Glomerular endothelial cell (primary cell): ENCODE measurements around the gene RPS6KA6. TPM values are rescaled to one million over a fixed set of nuclear protein-coding genes. Genes with fewer than 3 reads are reported as not detected.
"Not testable (repeated sequence)": the region's sequence is repeated elsewhere in the genome, so short reads cannot be mapped to it uniquely, and the experiment has no call there.

ENCODE experiments used
- DNase-seq: peaks from one replicate; pipeline ENCODE4 v3.0.0-alpha.2; 2011; ENCODE audit warnings: low read depth, low spot score; ENCODE audit errors: extremely low read depth
- total RNA-seq: library from RNA; depleted of rRNA; stranded (reverse); fragments of >200 nt; gene quantifications from 2 replicates; pipeline ENCODE4 v1.2.3, GENCODE V29; 2015

RPS6KA6 gene
- total RNA-seq, 1 donor from 2014 or later: 0.29 TPM

DNA sequence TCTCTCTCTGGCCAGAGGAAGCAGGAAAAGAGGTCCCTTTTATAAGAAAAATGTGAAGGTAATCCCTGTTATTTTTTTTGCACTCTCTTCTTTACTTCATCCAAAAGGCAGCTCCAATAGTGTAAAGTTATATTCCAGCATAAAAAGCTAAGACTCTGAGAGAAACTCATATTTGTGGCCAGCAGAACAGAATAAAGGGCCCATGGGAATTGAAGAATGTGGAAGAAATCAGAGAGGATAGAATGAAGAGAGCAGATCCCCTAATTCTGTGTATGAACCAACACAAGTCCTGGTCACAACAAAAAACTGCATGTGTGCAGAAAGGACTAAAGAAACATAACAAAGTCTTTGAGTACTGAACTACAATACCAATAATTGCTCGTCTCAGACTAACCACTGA is 22.3 kb downstream of the RPS6KA6 start:
- no peak for DNase-seq

- DNase-seq: no peak
Measured at GRCh38 chrX:84162401-84162800, 25.6 kb downstream of the RPS6KA6 start.

DNA sequence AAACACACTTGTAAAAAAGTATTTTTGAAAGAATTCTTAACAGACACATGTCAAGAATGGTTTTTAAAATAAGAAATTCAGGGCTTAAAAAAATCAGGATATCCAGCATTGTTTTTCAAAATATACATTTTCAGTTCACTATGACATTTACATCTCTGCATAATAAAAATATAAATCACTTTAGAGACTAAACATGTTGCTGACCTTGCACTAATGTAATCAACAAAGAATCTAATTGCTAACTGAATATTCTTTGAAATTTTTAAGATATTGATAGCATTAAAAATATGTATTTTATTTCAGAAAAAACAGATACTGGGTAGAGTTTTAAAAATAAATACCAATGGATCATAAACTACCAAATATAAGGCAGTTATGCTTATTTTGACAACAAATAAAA is 26.4 kb downstream of the RPS6KA6 start:
- no peak for DNase-seq

- no peak for DNase-seq
Measured at GRCh38 chrX:84160736-84161135, 27.3 kb downstream of the RPS6KA6 start.

GRCh38 chrX:84156821-84157220 is 31.2 kb downstream of the RPS6KA6 start:
- DNase-seq: no peak

GRCh38 chrX:84155938-84156337 is 32.1 kb downstream of the RPS6KA6 start:
- DNase-seq: no peak

DNA sequence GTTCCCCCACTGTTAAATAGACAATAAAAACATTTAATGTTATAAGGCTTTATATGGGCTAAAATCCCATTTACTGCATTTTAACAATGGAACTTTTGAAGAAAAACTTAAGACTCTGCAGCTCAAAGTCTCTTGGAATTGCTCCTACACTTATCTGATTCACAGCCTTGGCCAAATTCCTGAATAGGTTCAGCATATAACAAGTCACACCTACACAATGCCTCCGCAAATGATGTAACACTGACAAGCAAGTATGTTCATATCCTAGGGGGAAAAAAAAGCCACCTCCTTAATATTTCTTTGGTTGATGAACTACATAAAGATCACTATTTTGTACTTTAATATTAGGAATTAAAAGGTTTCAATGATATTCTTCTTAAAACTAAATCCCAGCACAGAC is 34.5 kb downstream of the RPS6KA6 start:
- no peak for DNase-seq

DNA sequence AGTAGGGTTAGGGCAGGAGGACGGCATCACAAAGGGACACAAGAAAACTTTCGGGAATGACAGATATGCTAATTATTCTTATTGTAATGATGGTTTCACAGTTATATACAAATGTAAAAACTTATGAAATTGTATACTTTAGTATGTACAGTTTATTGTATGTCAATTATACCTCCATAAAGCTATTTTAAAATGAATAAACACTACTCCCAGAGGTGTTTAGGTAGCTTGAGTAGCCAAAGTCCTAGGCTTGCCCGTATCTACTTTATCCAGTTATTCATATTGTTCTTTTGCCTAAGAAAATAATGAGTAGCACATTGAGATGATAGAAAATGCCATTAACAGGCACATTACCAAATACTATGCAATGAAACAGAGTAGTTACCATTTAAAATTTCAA is 43.0 kb downstream of the RPS6KA6 start:
- no peak for DNase-seq

DNA sequence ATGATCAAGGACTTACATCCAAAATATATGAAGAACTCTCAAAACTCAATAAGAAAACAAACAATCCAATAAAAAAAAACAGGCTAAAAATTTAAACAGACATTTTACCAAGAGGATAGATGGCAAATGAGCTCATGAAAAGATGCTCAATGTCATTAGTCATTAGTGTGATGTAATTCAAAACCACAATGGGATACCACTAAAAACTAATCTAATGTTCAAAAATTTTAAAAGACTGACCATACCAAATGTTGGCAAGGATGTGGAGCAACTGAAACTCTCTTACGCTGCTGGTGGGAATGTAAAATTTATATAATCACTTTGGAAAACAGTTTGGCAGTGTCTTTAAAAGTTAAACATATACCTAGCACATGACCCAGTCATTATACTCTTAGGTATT is 43.7 kb downstream of the RPS6KA6 start:
- DNase-seq: no peak

DNA sequence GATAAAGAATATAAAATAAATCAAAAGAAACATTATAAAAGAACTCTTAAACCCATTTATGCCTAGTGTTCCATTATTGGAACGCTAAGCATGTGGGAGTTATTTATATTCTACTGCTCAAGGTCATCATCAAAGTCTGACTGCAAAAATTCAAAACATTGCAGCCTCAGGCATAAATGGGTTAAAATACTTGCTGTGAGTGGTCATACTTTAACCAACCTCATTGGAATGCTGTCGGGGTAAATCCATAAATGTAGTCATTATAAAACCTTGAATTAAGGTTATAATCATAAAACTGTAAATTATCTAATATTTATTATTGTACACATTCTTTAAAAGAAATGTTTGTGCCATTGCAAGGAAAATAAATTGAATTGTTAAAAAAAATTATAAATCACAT is 55.0 kb downstream of the RPS6KA6 start:
- DNase-seq: no peak

DNA sequence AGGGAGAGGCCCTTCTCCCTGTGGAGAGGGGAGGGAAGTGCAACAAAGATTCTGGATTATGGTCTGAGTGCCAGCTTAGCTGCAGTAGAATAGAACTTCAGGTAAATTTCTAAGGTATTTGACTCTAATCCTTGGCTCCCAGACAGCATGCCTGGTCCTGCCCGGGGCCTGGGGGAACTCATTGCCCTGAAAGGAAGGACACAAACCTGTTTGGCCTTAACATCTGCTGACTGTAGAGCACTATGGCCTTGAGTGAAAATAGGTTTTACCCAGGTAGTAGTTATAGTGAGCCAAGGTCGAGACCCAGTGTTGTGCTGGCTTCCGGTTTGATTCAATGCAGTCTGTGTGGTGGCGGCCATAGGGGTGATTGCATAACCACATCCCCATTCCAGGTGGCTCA is 64.4 kb downstream of the RPS6KA6 start:
- DNase-seq: no peak

DNA sequence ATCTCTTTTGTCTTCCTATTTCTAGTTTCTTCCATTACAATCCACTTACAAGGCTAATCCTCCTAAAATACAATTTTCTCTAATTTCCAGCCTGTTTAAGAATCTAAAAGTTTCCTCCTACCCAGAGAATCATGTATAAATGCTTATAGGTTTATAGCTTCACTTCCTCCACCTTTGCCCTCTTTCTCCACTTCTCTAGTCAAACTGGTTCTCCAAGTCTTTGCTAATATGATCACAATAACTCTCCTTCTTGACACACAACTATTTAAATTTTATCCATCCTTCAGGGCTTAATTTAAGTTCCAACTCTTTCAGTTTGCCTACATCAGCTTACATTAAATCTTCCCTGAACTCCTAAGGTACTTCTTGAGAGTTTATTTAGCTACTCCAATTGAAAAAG is 69.2 kb downstream of the RPS6KA6 start:
- DNase-seq: no peak

DNA sequence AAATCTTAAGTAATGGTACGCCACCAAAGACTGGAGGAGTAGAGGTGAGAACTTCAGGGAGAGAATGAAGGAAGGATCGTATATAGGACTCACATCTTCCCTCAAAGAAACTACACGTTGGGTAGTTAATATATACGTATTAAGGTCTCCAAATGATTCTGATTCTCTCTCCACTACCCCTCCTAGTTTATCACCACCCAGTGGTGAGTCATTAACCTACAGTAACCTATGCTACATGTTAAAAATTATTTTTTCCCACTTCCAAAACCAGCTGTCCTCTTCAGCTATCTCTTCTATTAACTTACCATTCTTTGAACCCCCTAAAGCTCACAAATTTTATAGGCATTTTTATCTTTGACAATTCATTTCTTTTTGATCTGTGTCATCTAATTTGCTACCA is 69.7 kb downstream of the RPS6KA6 start:
- DNase-seq: no peak

DNA sequence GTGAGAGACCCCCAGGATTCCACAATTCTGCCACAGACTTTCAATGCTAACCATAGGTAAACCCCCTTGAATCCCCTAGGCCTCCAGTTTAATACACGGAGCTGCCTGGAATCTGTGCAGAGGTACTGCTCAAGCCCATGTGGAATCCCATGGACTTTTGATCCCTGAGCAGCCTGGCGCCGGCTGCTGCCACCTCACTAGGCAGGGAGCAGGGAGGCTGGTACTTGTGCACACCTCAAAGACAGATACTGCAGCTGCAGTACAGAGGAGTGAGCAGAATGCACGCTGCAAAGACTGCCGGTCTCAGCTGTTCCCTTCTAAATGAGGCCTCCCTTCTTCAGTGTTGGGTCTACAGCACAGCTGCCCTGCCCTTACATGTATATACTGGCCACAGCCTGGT is 79.4 kb downstream of the RPS6KA6 start:
- no peak for DNase-seq

DNA sequence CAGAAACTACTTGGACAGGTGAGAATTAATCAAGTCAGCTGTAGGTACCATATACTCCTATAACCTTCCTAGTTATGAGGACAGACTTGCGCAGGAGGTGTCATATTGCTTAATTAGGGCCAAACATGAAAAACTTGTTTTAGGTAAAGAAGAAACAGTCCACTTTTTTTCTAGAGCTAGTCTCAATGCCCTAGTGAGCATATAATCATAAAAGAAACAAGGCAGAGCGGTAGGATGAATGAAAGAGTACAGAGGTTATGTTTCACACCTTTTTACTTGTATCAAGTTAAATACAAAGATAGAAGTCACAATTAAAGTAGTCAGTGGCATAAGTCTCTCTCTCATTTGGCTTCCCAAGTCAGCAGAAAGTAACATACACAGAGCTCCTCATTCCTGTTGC is 88.9 kb downstream of the RPS6KA6 start:
- DNase-seq: no peak

DNA sequence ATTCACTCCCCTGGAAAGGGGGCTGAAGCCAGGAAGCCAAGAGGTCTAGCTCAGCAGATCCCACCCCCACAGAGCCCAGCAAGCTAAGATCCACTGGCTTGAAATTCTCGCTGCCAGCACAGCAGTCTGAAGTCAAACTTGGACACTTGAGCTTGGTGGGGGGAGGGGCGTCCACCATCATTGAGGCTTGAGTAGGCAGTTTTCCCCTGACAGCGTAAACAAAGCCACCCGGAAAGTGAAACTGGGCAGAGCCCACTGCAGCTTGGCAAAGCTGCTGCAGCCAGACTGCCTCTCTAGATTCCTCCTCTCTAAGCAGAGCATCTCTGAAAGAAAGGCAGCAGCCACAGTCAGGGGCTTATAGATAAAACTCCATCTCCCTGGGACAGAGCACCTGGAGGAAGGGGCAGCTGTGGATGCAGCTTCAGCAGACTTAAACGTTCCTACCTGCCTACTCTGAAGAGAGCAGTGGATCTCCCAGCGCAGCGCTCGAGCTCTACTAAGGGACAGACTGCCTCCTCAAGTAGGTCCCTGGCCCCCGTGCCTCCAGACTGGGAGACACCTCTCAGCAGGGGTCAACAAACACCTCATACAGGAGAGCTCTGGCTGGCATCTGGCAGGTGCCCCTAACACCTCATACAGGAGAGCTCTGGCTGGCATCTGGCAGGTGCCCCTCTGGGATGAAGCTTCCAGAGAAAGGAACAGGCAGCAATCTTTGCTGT is 108.4 kb downstream of the RPS6KA6 start:
- not testable (repeated sequence) for DNase-seq

GRCh38 chrX:84078991-84079390 is 109.0 kb downstream of the RPS6KA6 start:
- no peak for DNase-seq

GRCh38 chrX:84064814-84065213 is 123.2 kb downstream of the RPS6KA6 start:
- DNase-seq: no peak

- no peak for DNase-seq
Measured at GRCh38 chrX:84064164-84064563, 123.8 kb downstream of the RPS6KA6 start.

DNA sequence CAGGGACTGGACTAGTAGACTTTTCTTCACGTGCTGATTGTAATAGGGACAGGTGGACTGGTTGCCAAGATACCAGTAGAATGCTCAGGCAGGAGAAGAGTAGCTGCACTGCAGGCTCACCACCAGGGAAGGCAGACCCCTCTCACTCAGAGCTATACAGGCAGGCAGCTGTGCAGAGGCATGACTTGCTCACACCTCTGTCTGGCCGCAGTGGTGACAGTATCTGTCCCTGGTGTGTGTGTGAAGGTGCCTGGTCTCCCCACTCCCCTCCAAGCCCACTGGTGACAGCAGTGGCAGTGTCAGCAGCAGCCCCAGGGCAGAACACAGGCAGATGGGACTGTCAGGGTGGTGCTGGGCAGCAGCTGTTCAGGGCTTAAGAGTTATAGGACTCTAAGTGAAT is 140.7 kb downstream of the RPS6KA6 start:
- DNase-seq: no peak

GRCh38 chrX:84046403-84046984 is 141.5 kb downstream of the RPS6KA6 start:
- DNase-seq: no peak

- no peak for DNase-seq
Measured at GRCh38 chrX:84044051-84044450, 143.9 kb downstream of the RPS6KA6 start.
